ENCODE measurements around the gene DIS3L2. TPM values are rescaled to one million over a fixed set of nuclear protein-coding genes. Genes with fewer than 3 reads are reported as not detected.

The DIS3L2 gene
- total RNA-seq, 1 donor from 2014 or later: 34.3 TPM

GRCh38 chr2:232288489-232289030 lies 327.0 kb downstream of the DIS3L2 start:
- H3K36me3 Mint-ChIP-seq (ENCODE audit: unreplicated experiment): peaks cover 16% of the 10 kb centered on the region

GRCh38 chr2:232290668-232291067 lies 329.2 kb downstream of the DIS3L2 start:
- Mint-ChIP-seq H3K36me3 (ENCODE audit: unreplicated experiment) (peaks cover 17% of the 10 kb centered on the region), H3K9me3 (ENCODE audit: unreplicated experiment) (no peaks in the 10 kb centered on the region), H3K4me3 (ENCODE audit: unreplicated experiment) (no peak overlapping the region), H3K27me3 (ENCODE audit: unreplicated experiment) (no peaks in the 10 kb centered on the region), H3K27ac (ENCODE audit: unreplicated experiment) (no peak overlapping the region), H3K4me1 (ENCODE audit: unreplicated experiment) (peaks cover 13% of the 10 kb centered on the region)
- DNase-seq (ENCODE audit: extremely low spot score, unreplicated experiment): no peak
- TF ChIP-seq CTCF (IDR thresholded peaks at IDR 0.05): no peak

More at GRCh38 chr2:232288489-232289030, 327.0 kb downstream of the DIS3L2 start:
- no peaks in the 10 kb centered on the region for H3K27me3 Mint-ChIP-seq (ENCODE audit: unreplicated experiment)
- TF ChIP-seq CTCF (IDR thresholded peaks at IDR 0.05): no peak
- H3K4me3 Mint-ChIP-seq (ENCODE audit: unreplicated experiment): no peak overlapping the region
- DNase-seq (ENCODE audit: extremely low spot score, unreplicated experiment): no peak
- no peaks in the 10 kb centered on the region for H3K9me3 Mint-ChIP-seq (ENCODE audit: unreplicated experiment)
- H3K27ac Mint-ChIP-seq (ENCODE audit: unreplicated experiment): no peak overlapping the region
- peaks cover 13% of the 10 kb centered on the region for H3K4me1 Mint-ChIP-seq (ENCODE audit: unreplicated experiment)

- TF ChIP-seq CTCF (IDR thresholded peaks at IDR 0.05): no peak
- Mint-ChIP-seq H3K36me3 (ENCODE audit: unreplicated experiment) (peaks cover 17% of the 10 kb centered on the region), H3K27me3 (ENCODE audit: unreplicated experiment) (no peaks in the 10 kb centered on the region), H3K27ac (ENCODE audit: unreplicated experiment) (no peak overlapping the region), H3K4me3 (ENCODE audit: unreplicated experiment) (no peak overlapping the region), H3K9me3 (ENCODE audit: unreplicated experiment) (no peaks in the 10 kb centered on the region), H3K4me1 (ENCODE audit: unreplicated experiment) (peaks cover 13% of the 10 kb centered on the region)
- no peak for DNase-seq (ENCODE audit: extremely low spot score, unreplicated experiment)
Measured at GRCh38 chr2:232291343-232291742, 329.8 kb downstream of the DIS3L2 start.

GRCh38 chr2:232292395-232293154 lies 331.1 kb downstream of the DIS3L2 start:
- no peaks in the 10 kb centered on the region for H3K9me3 Mint-ChIP-seq (ENCODE audit: unreplicated experiment)
- H3K4me1 Mint-ChIP-seq (ENCODE audit: unreplicated experiment): peaks cover under 1% of the 10 kb centered on the region
- no peak overlapping the region for H3K27ac Mint-ChIP-seq (ENCODE audit: unreplicated experiment)
- H3K36me3 Mint-ChIP-seq (ENCODE audit: unreplicated experiment): peaks cover 17% of the 10 kb centered on the region
- peak; percentile 61 for TF ChIP-seq CTCF (IDR thresholded peaks at IDR 0.05)
- no peaks in the 10 kb centered on the region for H3K27me3 Mint-ChIP-seq (ENCODE audit: unreplicated experiment)
- no peak for DNase-seq (ENCODE audit: extremely low spot score, unreplicated experiment)
- H3K4me3 Mint-ChIP-seq (ENCODE audit: unreplicated experiment): no peak overlapping the region

- Mint-ChIP-seq H3K4me3 (ENCODE audit: unreplicated experiment) (no peak overlapping the region), H3K36me3 (ENCODE audit: unreplicated experiment) (peaks cover 15% of the 10 kb centered on the region), H3K27me3 (ENCODE audit: unreplicated experiment) (no peaks in the 10 kb centered on the region), H3K4me1 (ENCODE audit: unreplicated experiment) (no peaks in the 10 kb centered on the region), H3K9me3 (ENCODE audit: unreplicated experiment) (no peaks in the 10 kb centered on the region), H3K27ac (ENCODE audit: unreplicated experiment) (no peak overlapping the region)
- no peak for TF ChIP-seq CTCF (IDR thresholded peaks at IDR 0.05)
- no peak for DNase-seq (ENCODE audit: extremely low spot score, unreplicated experiment)
Measured at GRCh38 chr2:232293191-232293590, 331.7 kb downstream of the DIS3L2 start.
